Measurements from ENCODE around the gene ABCC8.

DNA sequence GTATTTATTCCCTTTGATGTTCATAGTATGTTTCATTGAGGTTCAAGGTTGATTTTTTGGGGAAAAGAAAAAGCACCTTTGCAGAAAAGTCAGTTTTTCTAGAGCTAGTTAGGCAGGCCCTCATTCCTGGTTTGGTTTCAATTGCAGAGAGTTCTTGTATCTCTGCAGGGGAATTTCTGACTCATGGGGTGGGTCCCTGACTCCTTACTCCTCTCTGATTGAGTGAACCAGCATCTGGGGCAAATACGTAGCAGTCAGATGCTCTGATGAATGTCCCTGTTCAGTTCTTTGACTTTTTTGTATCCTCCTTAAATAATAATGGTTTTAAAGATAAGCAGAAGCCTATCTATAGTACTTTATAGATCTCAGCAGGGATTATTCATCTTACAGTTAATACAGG, 132.7 kb downstream of the ABCC8 start:
- TF ChIP-seq CTCF (IDR thresholded peaks at IDR 0.05): no peak
- no peak for TF ChIP-seq ZNF317 (CRISPR knock-in tag; IDR thresholded peaks at IDR 0.05; ENCODE audit: borderline replicate concordance, low read depth)
- no peak for TF ChIP-seq ZNF263 (CRISPR knock-in tag; IDR thresholded peaks at IDR 0.05; ENCODE audit: low read depth)
- TF ChIP-seq NR3C1 (CRISPR knock-in tag; conservative IDR thresholded peaks at IDR 0.05; ENCODE audit: low read depth): no peak
- no peak for TF ChIP-seq NFYB (CRISPR knock-in tag; conservative IDR thresholded peaks at IDR 0.05; ENCODE audit: low read depth)

Measured in WTC11 (cell line).